Smooth muscle cell (in vitro differentiated cells): Measurements from ENCODE around the gene SLC38A2. TPM values are rescaled to one million over a fixed set of nuclear protein-coding genes. Genes with fewer than 3 reads are reported as not detected.
A peak's percentile ranks its signal among the peaks of the same experiment; 100 is the strongest.

Experiments
- DNase-seq: peaks from one replicate; lab custom pipeline; 2025; ENCODE audit not compliant: unreplicated experiment; lab: John Stamatoyannopoulos, UW
- H2AFZ ChIP-seq: fragments of 200-600 bp; sonication (generic); 2 replicates; pipeline ENCODE4 v1.6.0; 2016; ENCODE audit warnings: antibody characterized with exemption, low read depth, mild to moderate bottlenecking
- H3F3A ChIP-seq: fragments of 200-600 bp; sonication (generic); 2 replicates; pipeline ENCODE4 v1.6.0; 2017; ENCODE audit warnings: antibody characterized with exemption, low read depth
- H3K27ac ChIP-seq: fragments of 200-600 bp; sonication (generic); 2 replicates; pipeline ENCODE4 v1.5.1; 2016; ENCODE audit warnings: low read depth, mild to moderate bottlenecking
- H3K27me3 ChIP-seq: fragments of 200-600 bp; sonication (generic); 2 replicates; pipeline ENCODE4 v1.6.1; 2016; ENCODE audit warnings: low read depth, mild to moderate bottlenecking
- H3K36me3 ChIP-seq: fragments of 200-600 bp; sonication (generic); 2 replicates; pipeline ENCODE4 v1.5.1; 2016; ENCODE audit warnings: low read depth
- H3K4me1 ChIP-seq: fragments of 200-600 bp; sonication (generic); 2 replicates; pipeline ENCODE4 v1.5.1; 2016; ENCODE audit warnings: low read depth
- H3K4me2 ChIP-seq: fragments of 200-600 bp; sonication (generic); 2 replicates; pipeline ENCODE4 v1.6.0; 2016; ENCODE audit warnings: mild to moderate bottlenecking
- H3K4me3 ChIP-seq: fragments of 200-600 bp; sonication (generic); 2 replicates; pipeline ENCODE4 v1.5.1; 2016; ENCODE audit warnings: mild to moderate bottlenecking
- H3K79me2 ChIP-seq: fragments of 200-600 bp; sonication (generic); 2 replicates; pipeline ENCODE4 v1.6.0; 2016; ENCODE audit warnings: low read depth, mild to moderate bottlenecking
- H3K9ac ChIP-seq: fragments of 200-600 bp; sonication (generic); 2 replicates; pipeline ENCODE4 v1.6.0; 2016; ENCODE audit warnings: low read depth
- H3K9me3 ChIP-seq: fragments of 200-600 bp; sonication (generic); replicated peaks from 2 replicates; pipeline ENCODE4 v1.5.1; 2016; ENCODE audit warnings: low read depth
- H4K20me1 ChIP-seq: fragments of 200-600 bp; sonication (generic); 2 replicates; pipeline ENCODE4 v1.6.0; 2016; ENCODE audit warnings: low read depth
- WGBS: methylation state at CpG from one replicate; pipeline ENCODE4 v1.1.7; 2016; ENCODE audit warnings: low lambda C conversion rate; 5-methylcytosine and 5-hydroxymethylcytosine counted together
- polyA plus RNA-seq: library from polyadenylated mRNA; unstranded; fragments of >200 nt; fragmentation: Nextera tagmentation; extraction: Ambion mirVana; gene quantifications from 2 replicates; pipeline ENCODE4 v1.2.1, GENCODE V29; 2016
- total RNA-seq: library from RNA; depleted of rRNA; stranded (reverse); fragments of >200 nt; gene quantifications from 2 replicates; pipeline ENCODE4 v1.2.3, GENCODE V29; 2014
- TF ChIP-seq, protein P1 (sequence below): fragments of 200-600 bp; sonication (generic); IDR thresholded peaks from 2 replicates; pipeline ENCODE4 v1.5.1; 2017; ENCODE audit warnings: borderline replicate concordance, mild to moderate bottlenecking, antibody characterized with exemption; ENCODE audit not compliant: insufficient read depth, poor library complexity, severe bottlenecking

The SLC38A2 gene
- total and polyA plus RNA-seq, 2 experiments from 2014 or later: 262 to 1,127 TPM

DNA sequence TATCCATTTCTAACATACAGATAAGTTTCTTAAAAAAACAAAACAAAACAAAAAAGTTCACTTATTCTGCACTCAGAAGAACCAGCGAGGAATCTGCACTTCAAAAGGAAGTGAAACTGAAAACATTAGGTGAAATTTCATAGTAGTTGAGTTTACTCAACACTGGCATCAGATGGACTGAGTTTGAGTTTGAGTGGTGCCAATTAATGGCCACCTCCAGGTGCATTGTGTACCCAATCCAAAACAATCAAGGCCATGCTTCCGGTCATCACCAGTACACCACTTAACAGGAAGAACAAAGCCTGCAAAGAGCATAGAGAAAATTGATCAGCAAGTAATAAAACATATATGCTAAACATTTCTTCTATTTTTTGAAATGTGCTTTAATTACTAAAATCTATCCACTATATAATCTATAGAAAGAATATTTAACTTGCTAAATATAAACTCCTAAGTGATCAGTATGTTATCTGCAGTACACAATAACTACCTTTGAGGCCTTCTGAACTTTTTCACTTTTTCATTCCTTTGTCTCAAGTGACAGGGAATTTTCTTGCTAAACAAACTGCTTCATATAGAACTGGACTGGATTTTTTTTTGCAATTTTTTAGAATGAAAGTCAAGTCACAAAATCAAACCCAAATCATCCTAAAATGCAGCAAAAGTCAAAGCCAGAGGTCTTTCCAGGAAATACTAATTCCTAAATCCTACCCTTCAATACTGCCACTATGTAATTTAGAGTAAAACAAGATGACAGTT is 11.5 kb downstream of the SLC38A2 start:
- Histone ChIP-seq H3K4me3 (no peak overlapping the region), H3K9ac (no peak overlapping the region), H2AFZ (no peak overlapping the region), H3K9me3 (no peaks in the 10 kb centered on the region), H3K79me2 (peaks cover 27% of the 10 kb centered on the region), H3K4me1 (peaks cover 15% of the 10 kb centered on the region), H3K27me3 (no peaks in the 10 kb centered on the region), H3F3A (peaks cover 83% of the 10 kb centered on the region), H3K27ac (peak overlapping the region; percentile 98), H4K20me1 (peaks cover 91% of the 10 kb centered on the region), H3K36me3 (peaks cover 69% of the 10 kb centered on the region), H3K4me2 (no peak overlapping the region)
- TF ChIP-seq, protein P1, sequence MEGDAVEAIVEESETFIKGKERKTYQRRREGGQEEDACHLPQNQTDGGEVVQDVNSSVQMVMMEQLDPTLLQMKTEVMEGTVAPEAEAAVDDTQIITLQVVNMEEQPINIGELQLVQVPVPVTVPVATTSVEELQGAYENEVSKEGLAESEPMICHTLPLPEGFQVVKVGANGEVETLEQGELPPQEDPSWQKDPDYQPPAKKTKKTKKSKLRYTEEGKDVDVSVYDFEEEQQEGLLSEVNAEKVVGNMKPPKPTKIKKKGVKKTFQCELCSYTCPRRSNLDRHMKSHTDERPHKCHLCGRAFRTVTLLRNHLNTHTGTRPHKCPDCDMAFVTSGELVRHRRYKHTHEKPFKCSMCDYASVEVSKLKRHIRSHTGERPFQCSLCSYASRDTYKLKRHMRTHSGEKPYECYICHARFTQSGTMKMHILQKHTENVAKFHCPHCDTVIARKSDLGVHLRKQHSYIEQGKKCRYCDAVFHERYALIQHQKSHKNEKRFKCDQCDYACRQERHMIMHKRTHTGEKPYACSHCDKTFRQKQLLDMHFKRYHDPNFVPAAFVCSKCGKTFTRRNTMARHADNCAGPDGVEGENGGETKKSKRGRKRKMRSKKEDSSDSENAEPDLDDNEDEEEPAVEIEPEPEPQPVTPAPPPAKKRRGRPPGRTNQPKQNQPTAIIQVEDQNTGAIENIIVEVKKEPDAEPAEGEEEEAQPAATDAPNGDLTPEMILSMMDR: no peak
- no peak for DNase-seq
- WGBS: 92% methylated on average over 2 of the region's 2 CpGs

DNA sequence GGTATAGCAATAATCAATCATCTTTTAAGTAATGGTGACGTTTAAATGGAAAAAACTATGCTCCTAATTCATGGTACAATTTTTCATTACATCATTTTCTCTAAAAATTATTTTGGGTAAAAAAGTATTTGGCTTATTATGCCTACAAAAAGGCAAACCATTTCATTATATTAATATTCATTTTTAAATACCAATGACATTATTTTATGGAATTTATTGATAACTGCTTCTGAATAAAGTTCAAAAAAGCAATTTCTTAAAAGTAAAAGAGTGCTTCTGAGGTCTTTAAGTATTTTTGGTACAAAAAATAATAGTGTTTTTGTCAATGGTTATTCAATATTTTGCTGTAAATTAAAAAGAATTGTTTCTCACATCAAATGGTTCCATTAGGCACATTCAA is 12.2 kb downstream of the SLC38A2 start:
- Histone ChIP-seq H3K4me3 (no peak overlapping the region), H3K27me3 (no peaks in the 10 kb centered on the region), H3K79me2 (peaks cover 20% of the 10 kb centered on the region), H2AFZ (no peak overlapping the region), H4K20me1 (peaks cover 84% of the 10 kb centered on the region), H3K4me1 (peaks cover 10% of the 10 kb centered on the region), H3F3A (peaks cover 76% of the 10 kb centered on the region), H3K4me2 (no peak overlapping the region), H3K36me3 (peaks cover 62% of the 10 kb centered on the region), H3K9me3 (no peaks in the 10 kb centered on the region), H3K27ac (peak overlapping the region; percentile 98), H3K9ac (no peak overlapping the region)
- TF ChIP-seq, protein P1: no peak
- DNase-seq: no peak
- 93% methylated on average over 1 of the region's 1 CpG for WGBS

DNA sequence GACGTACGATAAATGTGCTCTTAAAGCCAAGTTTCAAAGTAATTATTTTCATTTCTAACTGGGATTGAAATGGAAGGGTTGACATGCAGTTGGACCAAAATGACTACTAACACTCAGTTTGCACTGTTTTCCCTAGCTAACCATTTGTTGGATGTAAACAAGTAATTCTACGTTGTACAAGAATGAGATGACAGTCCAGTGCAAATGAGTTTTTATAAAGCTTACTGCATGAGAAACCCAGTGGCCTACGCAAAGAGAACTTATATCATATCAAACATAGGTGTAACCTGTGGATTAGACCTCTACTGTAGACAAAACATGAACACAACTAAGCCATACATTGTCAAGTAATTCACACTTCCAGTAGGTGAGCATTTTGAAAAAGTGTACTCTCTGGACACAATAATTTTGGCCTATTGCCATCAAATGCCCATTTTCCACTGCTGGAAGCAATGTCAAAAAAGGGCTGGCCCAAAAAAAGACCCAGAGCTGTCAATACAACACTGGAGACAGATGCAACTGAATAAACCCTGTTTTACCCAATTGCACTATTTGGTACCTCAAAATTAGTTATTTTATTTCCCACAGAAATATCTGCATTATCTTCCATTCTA is 12.8 kb downstream of the SLC38A2 start:
- peaks cover 78% of the 10 kb centered on the region for H4K20me1 ChIP-seq
- H3F3A ChIP-seq: peaks cover 70% of the 10 kb centered on the region
- H3K27ac ChIP-seq: peak overlapping the region; percentile 98
- H3K27me3 ChIP-seq: no peaks in the 10 kb centered on the region
- TF ChIP-seq, protein P1: no peak
- H3K4me2 ChIP-seq: no peak overlapping the region
- 97% methylated on average over 4 of the region's 4 CpGs for WGBS
- H3K36me3 ChIP-seq: peaks cover 56% of the 10 kb centered on the region
- peaks cover 14% of the 10 kb centered on the region for H3K79me2 ChIP-seq
- no peak overlapping the region for H3K9ac ChIP-seq
- H3K4me1 ChIP-seq: peaks cover 7% of the 10 kb centered on the region
- no peak overlapping the region for H2AFZ ChIP-seq
- H3K9me3 ChIP-seq: no peaks in the 10 kb centered on the region
- no peak for DNase-seq
- H3K4me3 ChIP-seq: no peak overlapping the region
